Body of pancreas (tissue), 4 donors: Measurements from ENCODE around the gene SPNS1. TPM values are rescaled to one million over a fixed set of nuclear protein-coding genes. Genes with fewer than 3 reads are reported as not detected.

Source experiments
- ATAC-seq: fragments of 150-250 bp; one replicate; pipeline ENCODE4 v1.9.1; 2016
- DNase-seq, 4 donors: peaks; one replicate each; pipeline ENCODE4 v3.0.0-alpha.2; 2019
- H3K27ac ChIP-seq, 4 donors: fragments of 200-600 bp; sonication (generic); 1 replicate in 3 of 4; 2 replicates in 1 of 4; pipeline versions ENCODE4 v1.5.1 to v1.6.1; 2016 to 2019; ENCODE audit warnings: mild to moderate bottlenecking in 1 of 4, mixed read lengths in 1 of 4, moderate library complexity in 1 of 4
- H3K27me3 ChIP-seq, 2 donors: fragments of 200-600 bp; sonication (generic); one replicate each; pipeline ENCODE4 v1.6.0; 2016; ENCODE audit warnings: mild to moderate bottlenecking in 1 of 2
- H3K36me3 ChIP-seq, 2 donors: fragments of 200-600 bp; sonication (generic); replicated peaks in 1 of 2; 2 replicates each; pipeline ENCODE4 v1.5.1; 2016; ENCODE audit warnings: low read depth in 2 of 2; ENCODE audit not compliant: insufficient read depth in 1 of 2
- H3K4me1 ChIP-seq: fragments of 200-600 bp; sonication (generic); one replicate; pipeline ENCODE4 v1.6.0; 2016
- H3K4me3 ChIP-seq, 2 donors: fragments of 200-600 bp; sonication (generic); 1 replicate in 1 of 2; 2 replicates in 1 of 2; pipeline ENCODE4 v1.5.1; 2016 to 2019
- H3K9me3 ChIP-seq, 3 donors: fragments of 200-600 bp; sonication (generic); 1 replicate in 2 of 3; 2 replicates in 1 of 3; pipeline ENCODE4 v1.5.1; 2016
- CTCF ChIP-seq, 7 experiments: fragments of 450-650 bp in 4 of 7; fragments of 200-600 bp in 3 of 7; sonication (generic) in 3 of 7; IDR thresholded peaks; one replicate each; pipeline ENCODE4 v1.5.1; 2016 to 2019; ENCODE audit warnings: antibody characterized with exemption in 7 of 7
- POLR2A ChIP-seq, 3 donors: fragments of 450-650 bp; IDR thresholded peaks; one replicate each; pipeline ENCODE4 v1.6.1; 2016; ENCODE audit warnings: antibody characterized with exemption in 3 of 3, mild to moderate bottlenecking in 2 of 3
- WGBS, 2 donors: methylation state at CpG; one replicate each; pipeline ENCODE4 v1.1.5; 2017; 5-methylcytosine and 5-hydroxymethylcytosine counted together
- intact Hi-C: fragments of 100-400 bp; cut with DNase I; formaldehyde crosslinking; loops from one replicate; pipeline ENCODE4 v1.15.1; 2023
- total RNA-seq, 2 donors: library from RNA; depleted of rRNA; stranded (reverse); fragments of >200 nt; gene quantifications; one replicate each; pipeline ENCODE4 v1.1.0, GENCODE V29; 2016

Gene SPNS1
- total RNA-seq, 2 donors from 2014 or later = 11.2 to 23.1 TPM

- DNase-seq (no peak), ATAC-seq (no peak)
- peaks cover 12% of the 10 kb centered on the region for H3K4me1 ChIP-seq
- H3K4me3 ChIP-seq = no peak overlapping the region
- 66% methylated on average over 8 of the region's 8 CpGs; no CpG with 5 or more reads in 1 of the 2 donors for WGBS, 2 donors
- intact Hi-C loops = loop anchor here (10.0 kb wide), 1 partner anchor 58 kb away; the partner anchor contains the start of gene ATP2A1
- no peak for TF ChIP-seq POLR2A (IDR thresholded peaks at IDR 0.05)
- TF ChIP-seq CTCF (IDR thresholded peaks at IDR 0.05) = no peak
- no peaks in the 10 kb centered on the region for H3K27me3 ChIP-seq
- no peak overlapping the region for H3K27ac ChIP-seq
- no peaks in the 10 kb centered on the region for H3K9me3 ChIP-seq
- no peaks in the 10 kb centered on the region for H3K36me3 ChIP-seq
These were observed 41.4 kb upstream of the SPNS1 start for GRCh38 chr16:28933171-28933570.

DNA sequence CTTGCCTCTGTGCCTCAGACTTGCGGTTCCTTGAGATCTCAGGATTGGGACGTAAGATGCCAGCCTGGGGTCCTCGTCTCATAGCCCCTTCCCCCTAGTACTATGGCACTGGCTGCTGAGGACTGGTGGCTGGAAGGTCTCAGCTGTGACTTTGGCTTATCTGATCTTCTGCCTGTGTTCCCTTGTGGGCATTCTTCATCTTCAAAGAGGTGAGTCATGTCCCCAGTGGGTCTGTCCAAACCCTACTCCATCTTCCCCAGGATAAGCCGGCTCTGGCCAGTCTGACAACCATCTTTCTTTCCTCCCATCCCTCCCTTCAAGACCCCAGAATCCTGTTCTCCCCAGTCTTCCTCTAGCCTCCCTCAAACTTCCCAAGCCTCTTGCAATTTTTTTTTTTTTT, 39.2 kb upstream of the SPNS1 start:
- ATAC-seq = no peak
- 91% methylated on average over 4 of the region's 4 CpGs for WGBS, 2 donors
- H3K4me1 ChIP-seq = peaks cover 12% of the 10 kb centered on the region
- intact Hi-C loops = loop anchor here (10.0 kb wide), 1 partner anchor 61 kb away; the partner anchor contains the start of gene ATP2A1
- no peak for TF ChIP-seq CTCF (IDR thresholded peaks at IDR 0.05)
- no peak for TF ChIP-seq POLR2A (IDR thresholded peaks at IDR 0.05)
- H3K9me3 ChIP-seq = no peaks in the 10 kb centered on the region
- H3K27me3 ChIP-seq = no peaks in the 10 kb centered on the region
- no peak for DNase-seq
- H3K4me3 ChIP-seq = no peak overlapping the region
- H3K27ac ChIP-seq = no peak overlapping the region
- no peaks in the 10 kb centered on the region for H3K36me3 ChIP-seq

GRCh38 chr16:28935924-28936783, 38.4 kb upstream of the SPNS1 start:
- no peak for TF ChIP-seq POLR2A (IDR thresholded peaks at IDR 0.05)
- no peak for TF ChIP-seq CTCF (IDR thresholded peaks at IDR 0.05)
- H3K27me3 ChIP-seq = no peaks in the 10 kb centered on the region
- no peak overlapping the region for H3K27ac ChIP-seq
- H3K9me3 ChIP-seq = no peaks in the 10 kb centered on the region
- ATAC-seq (peak; percentile 95), DNase-seq (peak; percentile 70 to 90 (median 82))
- 26 to 37% methylated on average over 31 to 36 of the region's 36 CpGs for WGBS, 2 donors
- H3K36me3 ChIP-seq = no peaks in the 10 kb centered on the region
- no peak overlapping the region for H3K4me3 ChIP-seq
- intact Hi-C loops = loop anchor here (10.0 kb wide), 1 partner anchor 61 kb away; the partner anchor contains the start of gene ATP2A1
- H3K4me1 ChIP-seq = peaks cover 12% of the 10 kb centered on the region

DNA sequence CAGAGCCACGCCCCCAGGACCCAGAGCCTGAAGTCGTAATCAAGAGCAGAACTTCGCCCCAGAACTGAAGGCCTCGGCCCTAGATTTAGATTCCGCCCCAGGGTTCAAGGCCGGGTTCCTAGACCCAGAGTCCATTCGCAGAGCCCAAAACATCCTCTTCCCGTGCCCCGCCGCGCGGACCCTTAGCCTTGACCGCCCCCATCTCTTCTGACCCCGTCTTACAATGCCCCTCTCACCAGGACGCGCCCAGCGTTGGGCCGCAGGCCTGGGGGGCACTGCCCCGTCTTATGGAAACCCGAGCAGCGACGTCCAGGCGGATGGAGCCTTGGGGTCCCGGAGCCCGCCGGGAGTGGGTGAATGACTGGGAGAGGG, 37.8 kb upstream of the SPNS1 start:
- H3K4me3 ChIP-seq = no peak overlapping the region
- ATAC-seq = no peak
- intact Hi-C loops = loop anchor here (10.0 kb wide), 1 partner anchor 62 kb away; the partner anchor contains the start of gene ATP2A1

More for the DNA sequence above, 37.8 kb upstream of the SPNS1 start:
- no peak for DNase-seq
- H3K27me3 ChIP-seq = no peaks in the 10 kb centered on the region
- no peak overlapping the region for H3K27ac ChIP-seq
- peaks cover 12% of the 10 kb centered on the region for H3K4me1 ChIP-seq
- H3K9me3 ChIP-seq = no peaks in the 10 kb centered on the region
- TF ChIP-seq CTCF (IDR thresholded peaks at IDR 0.05) (no peak), POLR2A (IDR thresholded peaks at IDR 0.05) (no peak)
- no peaks in the 10 kb centered on the region for H3K36me3 ChIP-seq
- WGBS, 2 donors = 61 to 67% methylated on average over 17 to 26 of the region's 26 CpGs
